Progenitor cell of endocrine pancreas (in vitro differentiated cells): ENCODE measurements around the gene GALNS. TPM values are rescaled to one million over a fixed set of nuclear protein-coding genes. Genes with fewer than 3 reads are reported as not detected.

Source experiments
- DNase-seq: peaks from one replicate; pipeline ENCODE4 v3.0.0; 2021; ENCODE audit warnings: low spot score; ENCODE audit not compliant: unreplicated experiment
- H3K27ac Mint-ChIP-seq: 2 replicates; pipeline ENCODE4 v1.8.0; 2021; ENCODE audit warnings: mild to moderate bottlenecking, moderate library complexity, mixed read lengths
- H3K27me3 Mint-ChIP-seq: 2 replicates; pipeline ENCODE4 v1.8.0; 2021; ENCODE audit warnings: mixed read lengths
- H3K36me3 Mint-ChIP-seq: 2 replicates; pipeline ENCODE4 v1.8.0; 2022; ENCODE audit warnings: mixed read lengths; ENCODE audit not compliant: insufficient read depth
- H3K4me1 Mint-ChIP-seq: 2 replicates; pipeline ENCODE4 v1.8.0; 2021; ENCODE audit warnings: low read depth, mixed read lengths
- H3K4me3 Mint-ChIP-seq: 2 replicates; pipeline ENCODE4 v1.8.0; 2021; ENCODE audit warnings: low read depth, mild to moderate bottlenecking, moderate library complexity, mixed read lengths
- H3K9me3 Mint-ChIP-seq: 2 replicates; pipeline ENCODE4 v1.8.0; 2021; ENCODE audit warnings: low read depth, mixed read lengths
- total RNA-seq: library from RNA; stranded (reverse); gene quantifications from 2 replicates; pipeline ENCODE4 v1.2.1, GENCODE V29; 2021
- TF ChIP-seq, protein P1 (sequence below): fragments of 200-600 bp; sonication (generic); IDR thresholded peaks from one replicate; pipeline ENCODE4 v1.5.0; 2021; ENCODE audit warnings: antibody characterized with exemption, mild to moderate bottlenecking; ENCODE audit not compliant: unreplicated experiment

GALNS gene
- total RNA-seq, 1 donor from 2014 or later, result 32.7 TPM

DNA sequence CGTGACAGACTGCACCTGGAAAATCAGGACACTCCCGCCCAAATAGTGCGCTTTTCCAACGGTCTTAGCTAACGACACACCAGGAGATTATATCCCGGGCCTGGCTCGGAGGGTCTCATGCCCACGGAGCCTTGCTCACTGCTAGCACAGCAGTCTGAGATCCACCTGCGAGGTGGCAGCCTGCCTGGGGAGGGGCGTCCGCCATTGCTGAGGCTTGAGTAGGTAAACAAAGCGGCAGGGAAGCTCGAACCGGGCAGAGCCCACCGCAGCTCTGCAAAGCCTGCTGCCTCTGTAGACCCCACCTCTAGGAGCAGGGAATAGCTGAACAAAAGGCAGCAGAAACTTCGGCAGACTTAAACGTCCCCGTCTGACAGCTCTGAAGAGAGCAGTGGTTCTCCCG, 5.1 kb downstream of the GALNS start:
- DNase-seq, result no peak
- peaks cover 6% of the 10 kb centered on the region for H3K36me3 Mint-ChIP-seq
- no peaks in the 10 kb centered on the region for H3K9me3 Mint-ChIP-seq
- H3K27ac Mint-ChIP-seq, result no peak overlapping the region
- H3K4me3 Mint-ChIP-seq, result no peak overlapping the region
- H3K27me3 Mint-ChIP-seq, result no peaks in the 10 kb centered on the region
- H3K4me1 Mint-ChIP-seq, result peaks cover 6% of the 10 kb centered on the region
- TF ChIP-seq, protein P1, sequence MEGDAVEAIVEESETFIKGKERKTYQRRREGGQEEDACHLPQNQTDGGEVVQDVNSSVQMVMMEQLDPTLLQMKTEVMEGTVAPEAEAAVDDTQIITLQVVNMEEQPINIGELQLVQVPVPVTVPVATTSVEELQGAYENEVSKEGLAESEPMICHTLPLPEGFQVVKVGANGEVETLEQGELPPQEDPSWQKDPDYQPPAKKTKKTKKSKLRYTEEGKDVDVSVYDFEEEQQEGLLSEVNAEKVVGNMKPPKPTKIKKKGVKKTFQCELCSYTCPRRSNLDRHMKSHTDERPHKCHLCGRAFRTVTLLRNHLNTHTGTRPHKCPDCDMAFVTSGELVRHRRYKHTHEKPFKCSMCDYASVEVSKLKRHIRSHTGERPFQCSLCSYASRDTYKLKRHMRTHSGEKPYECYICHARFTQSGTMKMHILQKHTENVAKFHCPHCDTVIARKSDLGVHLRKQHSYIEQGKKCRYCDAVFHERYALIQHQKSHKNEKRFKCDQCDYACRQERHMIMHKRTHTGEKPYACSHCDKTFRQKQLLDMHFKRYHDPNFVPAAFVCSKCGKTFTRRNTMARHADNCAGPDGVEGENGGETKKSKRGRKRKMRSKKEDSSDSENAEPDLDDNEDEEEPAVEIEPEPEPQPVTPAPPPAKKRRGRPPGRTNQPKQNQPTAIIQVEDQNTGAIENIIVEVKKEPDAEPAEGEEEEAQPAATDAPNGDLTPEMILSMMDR, result no peak

DNA sequence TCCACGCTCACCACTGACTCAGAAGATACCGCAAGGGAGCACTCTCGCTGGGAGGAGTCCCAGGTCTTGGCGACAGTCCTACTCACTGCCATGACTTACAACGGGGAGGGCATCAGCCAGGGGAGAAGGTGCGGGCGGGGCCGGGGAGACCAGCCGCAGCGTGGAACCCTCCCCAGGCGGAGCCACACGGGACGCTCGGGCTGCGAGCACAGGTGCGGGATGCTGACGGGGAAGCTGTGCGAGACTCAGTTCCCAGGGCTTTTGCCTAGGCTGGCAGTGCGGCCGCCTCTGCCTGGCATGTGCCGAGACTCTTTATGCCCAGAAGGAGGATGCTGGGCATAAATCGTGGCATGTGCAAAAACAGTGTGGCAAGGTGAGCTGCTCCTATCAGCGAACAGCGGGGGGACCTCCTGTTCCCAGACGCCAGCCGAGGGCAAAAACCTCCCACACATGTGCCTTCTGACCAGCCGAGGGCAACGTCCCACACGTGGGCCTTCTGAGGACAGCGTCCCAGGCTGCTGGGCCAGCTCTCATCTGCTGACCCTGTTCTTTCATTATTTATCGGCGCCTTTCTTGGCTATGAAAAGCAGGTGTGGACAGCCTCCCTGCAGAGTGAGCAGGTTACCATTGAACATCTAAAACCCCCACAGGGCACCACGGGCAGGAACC, 6.1 kb downstream of the GALNS start:
- DNase-seq, result no peak
- H3K9me3 Mint-ChIP-seq, result no peaks in the 10 kb centered on the region
- TF ChIP-seq, protein P1, result no peak
- H3K27me3 Mint-ChIP-seq, result no peaks in the 10 kb centered on the region
- no peak overlapping the region for H3K27ac Mint-ChIP-seq
- no peak overlapping the region for H3K4me3 Mint-ChIP-seq
- peaks cover 3% of the 10 kb centered on the region for H3K4me1 Mint-ChIP-seq
- H3K36me3 Mint-ChIP-seq, result peaks cover 6% of the 10 kb centered on the region

DNA sequence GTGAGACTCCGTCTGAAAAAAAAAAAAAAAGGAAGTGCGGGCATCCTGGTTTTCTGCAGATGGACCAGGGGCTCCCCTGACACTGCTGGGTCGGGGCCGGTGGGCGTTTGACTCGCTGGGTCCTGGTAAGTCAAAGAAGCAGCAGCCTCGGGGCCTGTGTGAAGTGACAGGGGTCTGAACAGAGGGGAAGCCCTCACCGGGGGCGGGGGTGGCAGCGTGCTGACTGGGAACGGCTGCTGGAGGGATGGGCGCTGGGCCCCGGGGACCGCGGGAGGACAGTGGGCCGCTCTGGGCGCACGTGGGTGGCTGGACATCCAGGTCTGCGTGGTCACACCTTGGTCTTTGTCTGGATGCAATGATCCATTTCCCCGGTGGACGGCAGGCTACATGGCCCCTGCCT, 8.2 kb downstream of the GALNS start:
- no peak for DNase-seq
- TF ChIP-seq, protein P1, result no peak
- H3K27me3 Mint-ChIP-seq, result no peaks in the 10 kb centered on the region
- no peak overlapping the region for H3K4me3 Mint-ChIP-seq
- no peaks in the 10 kb centered on the region for H3K9me3 Mint-ChIP-seq
- peaks cover 6% of the 10 kb centered on the region for H3K36me3 Mint-ChIP-seq
- H3K27ac Mint-ChIP-seq, result no peak overlapping the region
- no peaks in the 10 kb centered on the region for H3K4me1 Mint-ChIP-seq

DNA sequence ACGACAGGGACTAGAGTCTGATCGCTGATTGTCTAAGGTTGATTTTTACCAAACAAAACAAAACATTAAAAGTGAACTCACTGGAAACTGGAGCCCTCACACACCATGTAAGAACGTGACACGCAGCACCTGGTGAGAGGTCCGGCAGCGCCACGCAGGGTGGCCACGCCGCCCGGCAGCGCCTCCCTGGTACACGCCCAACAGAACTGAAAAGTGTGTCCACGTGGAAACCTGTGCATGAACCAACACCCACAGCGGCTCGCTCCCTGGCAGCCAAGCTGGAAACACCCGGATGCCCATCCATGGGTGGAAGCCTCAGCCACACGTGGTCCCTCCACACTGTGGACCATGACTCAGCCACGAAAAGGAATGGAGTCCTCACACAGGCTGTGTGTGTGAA, 9.1 kb downstream of the GALNS start:
- Mint-ChIP-seq H3K4me1 (no peaks in the 10 kb centered on the region), H3K4me3 (no peak overlapping the region), H3K27ac (no peak overlapping the region), H3K36me3 (peaks cover 6% of the 10 kb centered on the region), H3K27me3 (no peaks in the 10 kb centered on the region), H3K9me3 (no peaks in the 10 kb centered on the region)
- no peak for DNase-seq
- TF ChIP-seq, protein P1, result no peak

DNA sequence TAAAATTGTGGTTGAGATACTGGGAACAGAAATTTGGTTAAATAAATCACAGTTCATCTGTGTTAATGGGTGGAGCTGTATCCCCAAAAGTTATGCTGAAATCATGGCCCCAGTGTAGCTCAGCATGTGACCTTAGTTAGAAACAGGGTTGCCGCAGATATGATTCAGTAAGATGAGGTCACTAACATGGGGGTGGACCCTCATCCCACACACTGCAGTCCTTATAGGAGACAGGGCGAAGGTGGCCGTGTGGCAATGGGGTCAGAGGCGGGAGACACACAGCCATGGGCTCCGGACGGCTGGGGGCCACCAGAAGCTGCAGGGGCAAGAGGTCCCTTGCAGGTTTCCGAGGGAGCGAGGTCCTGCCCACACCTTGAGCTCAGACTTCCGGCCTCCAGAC, 10.7 kb downstream of the GALNS start:
- Mint-ChIP-seq H3K36me3 (peaks cover 2% of the 10 kb centered on the region), H3K4me3 (no peak overlapping the region), H3K27ac (no peak overlapping the region), H3K9me3 (no peaks in the 10 kb centered on the region), H3K4me1 (no peaks in the 10 kb centered on the region), H3K27me3 (no peaks in the 10 kb centered on the region)
- no peak for DNase-seq
- TF ChIP-seq, protein P1, result no peak
